GM21737 (cell line): Measurements from ENCODE around the gene TRPM2.
"Not testable (repeated sequence)": the region's sequence is repeated elsewhere in the genome, so short reads cannot be mapped to it uniquely, and the experiment has no call there.

Experiments used
- ATAC-seq: cut with Tn5 transposase; IDR thresholded peaks from one replicate; pipeline ENCODE4 v1.9.1; 2021; ENCODE audit warnings: mild to moderate bottlenecking, moderate library complexity; ENCODE audit not compliant: unreplicated experiment

The TRPM2 gene

DNA sequence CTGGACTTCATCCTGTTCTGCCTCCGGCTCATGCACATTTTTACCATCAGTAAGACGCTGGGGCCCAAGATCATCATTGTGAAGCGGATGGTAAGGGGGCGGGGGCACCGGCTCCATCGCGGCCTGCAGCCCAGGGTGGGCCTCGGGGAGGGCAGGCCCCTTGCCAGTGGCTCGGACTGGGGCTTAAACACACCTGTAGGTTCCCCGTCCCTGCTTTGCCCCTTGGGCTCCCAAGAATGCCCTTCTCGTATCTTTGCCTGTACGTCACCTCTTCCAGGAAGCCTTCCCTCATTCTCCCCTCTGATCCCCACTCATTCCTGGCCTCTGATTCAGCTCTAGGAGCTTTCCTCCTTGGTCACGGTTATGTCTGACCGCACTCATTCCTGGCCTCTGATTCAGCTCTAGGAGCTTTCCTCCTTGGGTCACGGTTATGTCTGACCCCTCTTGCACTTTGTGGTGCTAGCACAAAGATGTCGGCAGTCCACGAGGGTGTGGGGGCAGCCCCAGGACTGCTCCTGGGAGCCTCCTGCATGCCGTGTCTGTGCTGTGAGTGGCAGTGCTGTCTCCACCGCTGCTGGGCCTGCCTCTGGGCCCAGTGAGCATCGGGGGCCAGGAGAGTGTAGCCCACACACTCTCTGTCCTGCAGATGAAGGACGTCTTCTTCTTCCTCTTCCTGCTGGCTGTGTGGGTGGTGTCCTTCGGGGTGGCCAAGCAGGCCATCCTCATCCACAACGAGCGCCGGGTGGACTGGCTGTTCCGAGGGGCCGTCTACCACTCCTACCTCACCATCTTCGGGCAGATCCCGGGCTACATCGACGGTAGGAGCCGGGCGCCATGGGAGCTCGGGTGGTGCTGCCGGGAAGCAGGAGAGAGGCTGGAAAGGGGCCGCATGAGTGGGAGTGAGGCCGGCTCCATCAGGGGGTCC is 52.8 kb downstream of the TRPM2 start:
- ATAC-seq, result no peak

DNA sequence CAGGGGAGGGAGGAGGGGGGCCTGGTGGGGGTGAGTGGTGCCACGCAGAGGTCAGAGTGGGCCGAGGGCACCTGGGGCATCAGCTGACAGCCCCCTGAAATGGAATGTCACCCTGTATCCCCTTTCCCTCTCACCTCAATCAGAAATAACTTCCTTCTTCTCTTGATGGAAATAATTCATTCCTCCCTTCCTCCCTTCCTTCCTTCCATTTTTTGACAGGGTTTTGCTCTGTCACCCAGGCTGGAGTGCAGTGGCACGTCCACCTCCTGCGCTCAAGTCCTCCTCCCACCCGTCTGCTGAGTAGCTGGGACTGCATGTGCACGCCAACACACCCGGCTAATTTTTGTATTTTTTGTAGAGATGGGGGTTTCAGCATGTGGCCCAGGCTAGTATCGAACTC is 53.5 kb downstream of the TRPM2 start:
- ATAC-seq, result no peak

DNA sequence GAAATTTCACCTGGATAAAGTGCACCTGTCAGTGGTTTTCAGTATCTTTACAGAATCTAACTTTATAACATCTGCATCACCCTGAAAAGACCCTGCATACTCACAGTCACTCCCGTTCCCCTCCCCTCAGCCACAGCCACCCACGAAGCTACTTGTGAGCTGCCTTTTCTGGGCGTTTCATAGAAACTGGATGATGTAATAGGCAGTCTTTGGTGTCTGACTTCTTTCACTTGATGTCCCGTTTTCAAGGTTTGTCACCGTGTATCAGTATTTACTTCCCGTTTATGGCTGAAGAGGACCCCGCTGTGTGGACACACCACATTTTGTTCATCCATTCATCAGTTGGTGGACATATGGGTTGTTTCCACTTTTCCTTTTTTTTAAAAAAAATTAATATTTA is 54.1 kb downstream of the TRPM2 start:
- ATAC-seq, result no peak

DNA sequence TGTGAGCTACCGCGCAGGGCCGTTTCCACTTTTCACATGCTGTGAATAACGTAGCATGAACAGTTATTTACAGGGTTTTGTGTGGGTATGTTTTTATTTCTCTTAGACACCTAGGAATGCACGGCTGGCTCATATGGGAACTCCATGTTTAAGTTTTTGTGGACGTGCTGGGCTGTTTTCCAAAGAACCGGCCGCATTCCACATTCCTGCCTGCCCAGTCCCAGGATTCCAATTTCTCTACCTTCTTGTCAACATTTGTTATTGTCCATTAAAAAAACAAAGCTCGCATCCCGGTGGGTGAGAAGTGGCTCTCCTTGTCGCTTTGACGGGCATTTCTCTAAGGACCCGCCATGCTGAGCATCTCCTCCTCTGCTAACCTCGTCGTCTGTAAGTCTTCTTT is 54.8 kb downstream of the TRPM2 start:
- ATAC-seq, result no peak

DNA sequence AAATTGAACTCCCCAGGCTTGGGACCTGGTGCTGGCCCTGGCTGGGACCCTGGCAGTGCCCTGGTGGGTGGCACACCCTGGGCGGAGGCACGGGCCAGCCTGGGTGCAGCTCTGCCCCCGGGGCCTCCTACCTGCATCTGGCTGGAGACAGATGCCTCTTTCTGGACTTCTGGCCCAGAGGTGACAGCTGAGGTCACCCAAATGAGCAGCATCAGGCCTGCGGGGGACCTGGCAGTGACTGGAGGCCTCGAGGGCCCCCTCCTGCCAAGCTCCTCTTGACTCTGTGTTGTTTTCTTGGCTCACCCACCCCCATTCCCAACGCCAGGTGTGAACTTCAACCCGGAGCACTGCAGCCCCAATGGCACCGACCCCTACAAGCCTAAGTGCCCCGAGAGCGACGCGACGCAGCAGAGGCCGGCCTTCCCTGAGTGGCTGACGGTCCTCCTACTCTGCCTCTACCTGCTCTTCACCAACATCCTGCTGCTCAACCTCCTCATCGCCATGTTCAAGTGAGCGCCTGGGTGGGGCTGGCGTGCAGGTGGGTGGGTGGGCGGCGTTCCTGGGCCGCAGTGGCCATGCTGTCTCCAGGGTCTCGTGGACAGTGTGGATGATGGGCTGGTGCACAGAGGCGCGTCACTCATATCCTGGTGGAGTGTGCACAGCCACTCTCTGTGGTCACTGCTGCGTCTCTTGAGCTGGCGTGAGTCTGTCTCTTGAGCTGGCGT is 60.3 kb downstream of the TRPM2 start:
- no peak for ATAC-seq

DNA sequence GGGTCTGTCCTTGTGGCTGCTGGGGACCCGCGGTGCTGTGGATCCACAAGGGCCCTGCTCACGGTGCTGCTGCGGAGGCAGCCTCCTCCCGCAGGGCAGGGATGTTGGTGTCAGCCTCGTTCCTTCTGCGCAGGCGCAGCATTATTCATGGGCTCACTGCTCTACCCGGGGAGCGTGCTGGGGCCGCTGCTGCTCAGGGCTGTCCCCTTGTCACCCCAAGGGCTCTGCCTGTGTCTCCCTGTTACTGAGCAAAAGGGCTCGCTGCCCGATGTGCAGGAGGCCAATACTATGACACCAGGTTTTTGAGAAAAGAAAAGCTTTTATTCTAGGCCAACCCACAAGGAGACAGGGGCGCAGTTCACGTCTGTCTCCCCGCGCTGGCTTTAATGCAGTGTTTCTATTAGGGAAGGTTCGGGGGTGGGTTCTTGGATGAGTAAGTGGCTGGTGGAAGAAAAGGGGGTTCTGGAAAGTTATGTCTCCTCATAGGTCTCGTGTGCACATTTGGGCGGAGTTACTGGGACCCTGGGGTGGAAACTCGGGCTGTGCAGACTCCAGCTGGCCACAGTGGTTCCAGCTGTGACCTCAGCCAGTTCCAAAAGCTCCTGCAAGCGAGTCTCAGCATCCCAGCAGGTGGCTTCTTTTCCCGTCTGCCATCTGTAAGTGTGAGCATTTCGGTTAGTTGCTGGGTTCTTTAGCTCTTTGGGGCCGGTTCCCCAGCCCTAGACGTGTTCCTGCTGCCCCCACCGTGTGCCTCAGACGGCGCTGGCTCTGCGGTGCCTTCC is 61.1 kb downstream of the TRPM2 start:
- no peak for ATAC-seq

DNA sequence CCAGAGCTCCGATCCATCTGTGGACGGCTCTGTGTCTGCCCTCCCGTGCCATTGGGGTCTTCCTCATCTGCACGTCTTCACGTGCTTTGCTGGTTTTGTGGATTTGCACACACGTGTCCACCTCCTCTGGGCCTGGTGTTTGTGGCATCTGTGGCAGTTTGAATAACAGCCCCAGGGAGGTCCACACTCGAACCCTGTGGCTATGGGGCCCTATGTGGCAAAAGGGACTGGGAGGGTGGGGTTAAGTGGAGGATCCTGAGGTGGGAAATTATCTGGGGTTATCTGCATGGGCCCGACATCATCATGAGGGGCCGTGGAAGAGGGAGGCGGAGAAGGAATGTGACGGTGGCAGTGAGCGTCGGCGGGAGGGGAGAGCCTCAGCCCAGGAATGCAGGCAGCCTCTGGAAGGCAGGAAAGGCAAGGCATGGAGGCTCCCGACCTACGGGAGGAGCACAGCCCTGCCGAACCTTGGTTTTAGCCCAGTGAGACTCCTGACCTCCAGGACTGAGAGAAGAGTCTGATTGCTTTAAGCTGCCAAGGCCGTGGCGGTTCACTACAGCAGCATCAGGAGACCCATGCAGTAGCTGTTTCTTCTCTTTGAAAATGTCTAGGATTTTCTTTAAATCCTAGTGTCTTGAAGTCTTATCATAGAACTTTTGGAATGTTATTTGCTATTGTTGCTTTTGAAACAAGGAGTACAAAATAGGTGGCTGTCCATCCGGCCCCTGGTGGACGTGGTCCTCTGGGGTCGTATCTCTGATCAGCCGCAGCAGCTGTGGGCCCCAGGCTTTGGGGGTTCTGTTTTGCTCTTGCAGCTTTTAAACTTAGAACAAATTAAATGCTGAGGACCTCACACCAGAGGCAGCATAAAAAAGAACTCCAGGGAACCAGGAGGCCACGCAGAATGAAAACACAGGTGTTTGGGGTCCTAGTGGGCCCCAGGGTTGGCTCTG is 61.9 kb downstream of the TRPM2 start:
- ATAC-seq, result no peak

DNA sequence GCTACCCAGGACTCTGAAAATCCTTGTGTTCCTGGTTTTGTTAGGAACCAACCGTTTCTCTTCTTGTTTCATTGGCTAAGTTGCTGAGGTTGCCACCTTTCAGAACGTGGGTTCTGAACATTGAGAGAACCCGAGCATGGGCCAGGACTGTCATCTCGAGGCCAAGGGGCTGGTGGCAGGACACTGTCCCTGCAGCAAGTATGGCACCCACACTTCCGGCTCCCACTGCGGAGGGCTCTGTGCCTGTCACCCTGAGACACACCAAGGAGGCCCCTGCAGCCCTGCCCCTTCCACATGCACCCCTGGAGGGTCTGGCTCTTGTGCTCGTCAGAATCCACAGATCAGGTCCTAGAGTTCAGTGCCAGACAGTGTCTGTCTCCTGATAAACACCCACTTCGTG is 62.8 kb downstream of the TRPM2 start:
- ATAC-seq, result no peak

DNA sequence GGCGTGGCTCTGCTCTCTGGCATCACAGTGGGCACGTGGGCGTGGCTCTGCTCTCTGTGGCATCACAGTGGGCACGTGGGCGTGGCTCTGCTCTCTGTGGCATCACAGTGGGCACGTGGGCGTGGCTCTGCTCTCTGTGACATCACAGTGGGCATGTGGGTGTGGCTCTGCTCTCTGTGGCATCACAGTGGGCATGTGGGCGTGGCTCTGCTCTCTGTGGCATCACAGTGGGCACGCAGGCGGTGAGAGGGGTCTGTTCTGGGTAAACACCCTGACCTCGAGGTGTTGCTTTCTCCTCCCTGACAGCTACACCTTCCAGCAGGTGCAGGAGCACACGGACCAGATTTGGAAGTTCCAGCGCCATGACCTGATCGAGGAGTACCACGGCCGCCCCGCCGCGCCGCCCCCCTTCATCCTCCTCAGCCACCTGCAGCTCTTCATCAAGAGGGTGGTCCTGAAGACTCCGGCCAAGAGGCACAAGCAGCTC is 64.2 kb downstream of the TRPM2 start:
- ATAC-seq, result not testable (repeated sequence)

DNA sequence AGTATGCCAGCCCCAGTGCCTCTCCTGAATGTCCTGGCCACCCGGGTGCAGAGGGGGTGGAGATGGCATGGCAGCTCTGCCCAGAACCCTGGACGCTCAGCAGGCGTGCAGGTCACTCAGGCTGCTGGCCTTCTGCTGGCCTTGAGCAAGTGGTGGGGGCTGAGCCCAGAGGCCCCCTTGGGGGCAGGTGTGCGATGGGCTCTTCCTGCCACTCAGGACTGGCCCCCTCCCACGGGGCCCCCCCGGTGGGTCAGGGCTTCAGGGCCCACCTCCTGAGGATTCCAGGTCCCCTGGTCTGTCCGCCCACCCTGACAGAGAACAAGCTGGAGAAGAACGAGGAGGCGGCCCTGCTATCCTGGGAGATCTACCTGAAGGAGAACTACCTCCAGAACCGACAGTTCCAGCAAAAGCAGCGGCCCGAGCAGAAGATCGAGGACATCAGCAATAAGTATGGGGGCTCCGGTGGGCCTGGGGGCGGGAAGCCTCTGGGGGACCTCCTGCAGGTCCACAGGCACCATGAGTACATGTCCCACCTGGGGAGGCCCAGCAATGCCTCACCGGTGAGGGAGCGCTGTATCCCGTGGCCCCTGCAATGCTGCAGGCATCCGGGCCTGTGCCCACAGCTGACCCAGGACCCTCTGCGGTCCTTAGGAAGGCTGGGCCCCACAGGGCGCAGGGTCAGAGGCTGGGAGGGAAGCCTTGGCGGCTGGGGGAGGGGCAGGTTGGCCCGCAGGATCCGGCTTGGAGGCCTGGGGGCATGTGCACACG is 64.9 kb downstream of the TRPM2 start:
- no peak for ATAC-seq

DNA sequence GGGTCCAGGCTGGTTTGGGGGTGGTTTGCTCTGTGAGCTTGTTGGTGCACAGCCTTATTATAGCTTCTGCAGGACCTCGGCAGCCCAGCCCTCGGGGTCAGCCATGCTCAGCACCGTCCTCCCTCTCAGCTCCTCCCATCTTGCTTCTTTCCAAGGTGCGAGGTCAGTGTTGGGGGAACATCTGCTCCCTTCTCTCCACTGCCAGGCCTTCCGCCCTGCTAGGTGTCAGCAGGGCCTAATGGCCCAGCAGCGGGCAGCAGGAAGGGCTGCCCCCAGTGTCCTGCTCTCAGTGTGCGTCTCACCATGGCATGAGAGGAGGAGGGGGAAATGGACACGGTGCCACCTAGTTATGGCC is 65.4 kb downstream of the TRPM2 start:
- ATAC-seq, result no peak

DNA sequence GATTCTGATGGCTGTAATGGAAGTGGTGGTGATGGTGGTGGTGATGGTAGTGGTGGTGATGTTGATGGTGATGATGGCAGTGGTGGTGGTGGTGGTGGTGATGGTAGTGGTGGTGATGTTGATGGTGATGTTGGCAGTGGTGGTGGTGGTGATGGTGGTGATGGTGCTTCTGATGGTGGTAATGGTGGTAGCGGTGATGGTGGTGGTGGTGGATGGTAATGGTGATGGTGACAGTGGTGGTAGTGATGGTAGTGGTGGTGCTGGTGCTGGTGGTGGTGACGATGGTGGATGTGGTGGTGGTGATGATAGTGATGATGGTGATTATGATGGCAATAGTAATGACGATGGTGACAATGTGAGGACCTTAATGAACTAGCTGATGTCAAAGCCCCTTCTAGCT is 66.3 kb downstream of the TRPM2 start:
- ATAC-seq, result no peak

DNA sequence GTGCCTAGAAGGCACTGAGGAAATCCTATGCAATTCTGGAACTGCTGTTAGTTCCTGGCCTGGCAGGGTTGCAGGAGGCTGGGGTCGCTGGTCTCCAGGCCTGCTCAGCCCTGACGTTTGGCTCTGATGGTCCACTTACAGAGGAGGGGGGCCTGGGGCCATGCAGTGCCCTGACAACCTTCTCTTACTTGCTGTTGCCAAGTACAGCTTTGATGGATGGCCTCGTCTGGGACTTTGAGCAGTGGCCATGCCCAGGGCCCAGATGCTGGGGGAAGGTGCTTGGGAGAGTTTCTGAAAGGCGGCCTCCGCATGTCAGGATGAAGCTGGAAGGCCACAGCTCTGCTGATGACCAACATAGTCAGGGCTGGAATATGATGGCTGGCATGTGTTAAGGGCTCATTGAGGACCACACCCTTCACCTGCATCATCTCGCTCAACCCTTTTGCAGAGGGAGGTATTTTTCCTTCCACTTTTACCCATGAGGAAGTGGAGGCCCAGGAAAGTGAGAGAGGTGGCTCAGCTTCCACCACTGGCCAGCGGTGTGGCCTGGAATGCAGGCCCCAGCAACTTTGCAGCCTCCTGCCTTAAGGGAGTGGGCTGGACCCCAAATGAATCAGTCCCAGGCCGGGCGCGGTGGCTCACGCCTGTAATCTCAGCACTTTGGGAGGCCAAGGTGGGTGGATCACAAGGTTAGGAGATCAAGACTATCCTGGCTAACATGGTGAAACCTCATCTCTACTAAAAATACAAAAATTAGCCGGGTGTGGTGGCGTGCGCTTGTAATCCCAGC is 67.2 kb downstream of the TRPM2 start:
- ATAC-seq, result no peak

DNA sequence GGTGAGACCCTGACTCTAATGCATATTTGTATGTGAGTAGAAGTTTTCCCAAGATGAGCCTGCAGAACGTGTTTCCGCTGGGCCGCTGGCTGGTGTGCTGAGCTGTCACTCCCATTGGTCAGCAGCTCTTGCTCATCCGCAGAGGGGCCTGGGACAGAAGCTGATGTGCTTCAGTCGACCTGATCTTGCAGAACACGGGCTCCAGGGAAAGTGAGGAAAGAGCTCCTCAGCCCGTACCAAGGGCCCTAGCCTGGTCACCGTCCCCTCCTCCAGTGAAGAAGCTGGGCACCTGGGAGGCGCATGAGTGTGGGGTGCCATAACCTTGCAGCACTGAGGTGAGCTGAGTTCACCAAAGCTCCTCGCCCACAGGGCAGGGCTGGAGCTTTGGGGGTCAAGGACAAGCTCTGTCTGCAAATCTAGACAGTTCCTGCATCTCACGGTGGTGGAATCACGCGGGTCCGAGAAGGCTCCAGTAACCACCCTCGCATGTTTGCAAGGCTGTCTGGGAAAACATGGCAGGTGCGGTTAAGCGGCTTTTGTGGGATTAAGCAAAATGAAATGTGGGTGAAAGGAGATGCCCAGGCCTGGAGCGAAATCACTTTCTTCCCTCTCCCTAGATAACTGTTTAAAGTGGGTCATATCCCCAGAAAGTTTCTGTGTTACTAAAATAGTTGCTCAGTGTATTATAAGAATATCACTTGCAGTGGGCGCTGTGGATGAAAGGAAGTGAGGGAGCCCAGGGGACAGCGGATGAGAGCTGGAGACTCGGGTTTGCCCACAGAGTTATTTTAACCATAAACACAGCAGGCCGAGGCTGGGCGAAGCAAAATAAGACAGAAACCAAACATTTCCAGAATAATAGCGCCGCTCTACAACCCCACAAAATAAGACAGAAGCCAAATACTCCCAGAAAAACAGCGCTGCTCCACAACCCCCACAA is 68.8 kb downstream of the TRPM2 start:
- ATAC-seq, result no peak

DNA sequence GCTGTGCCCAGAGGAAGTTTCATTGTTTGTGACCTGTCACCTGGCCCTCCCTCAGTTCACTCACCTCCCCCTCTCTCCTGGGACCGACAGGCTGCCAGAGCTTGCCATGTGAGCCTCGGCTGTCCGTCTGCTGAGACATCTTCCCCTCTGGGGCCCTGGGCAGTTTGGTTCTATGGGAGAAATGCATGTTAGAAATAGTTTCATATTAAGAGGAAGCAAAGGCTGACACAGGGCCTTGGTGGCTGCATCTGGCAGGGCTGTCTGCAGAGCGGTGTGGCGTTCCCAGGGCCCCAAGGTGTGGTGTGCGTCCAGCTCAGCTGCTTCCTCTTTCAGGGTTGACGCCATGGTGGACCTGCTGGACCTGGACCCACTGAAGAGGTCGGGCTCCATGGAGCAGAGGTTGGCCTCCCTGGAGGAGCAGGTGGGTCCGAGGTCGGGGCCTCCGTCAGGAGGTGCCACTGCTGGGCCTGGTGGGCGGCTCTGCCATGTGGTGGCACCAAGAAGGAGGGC is 69.9 kb downstream of the TRPM2 start:
- peak; percentile 44 for ATAC-seq

DNA sequence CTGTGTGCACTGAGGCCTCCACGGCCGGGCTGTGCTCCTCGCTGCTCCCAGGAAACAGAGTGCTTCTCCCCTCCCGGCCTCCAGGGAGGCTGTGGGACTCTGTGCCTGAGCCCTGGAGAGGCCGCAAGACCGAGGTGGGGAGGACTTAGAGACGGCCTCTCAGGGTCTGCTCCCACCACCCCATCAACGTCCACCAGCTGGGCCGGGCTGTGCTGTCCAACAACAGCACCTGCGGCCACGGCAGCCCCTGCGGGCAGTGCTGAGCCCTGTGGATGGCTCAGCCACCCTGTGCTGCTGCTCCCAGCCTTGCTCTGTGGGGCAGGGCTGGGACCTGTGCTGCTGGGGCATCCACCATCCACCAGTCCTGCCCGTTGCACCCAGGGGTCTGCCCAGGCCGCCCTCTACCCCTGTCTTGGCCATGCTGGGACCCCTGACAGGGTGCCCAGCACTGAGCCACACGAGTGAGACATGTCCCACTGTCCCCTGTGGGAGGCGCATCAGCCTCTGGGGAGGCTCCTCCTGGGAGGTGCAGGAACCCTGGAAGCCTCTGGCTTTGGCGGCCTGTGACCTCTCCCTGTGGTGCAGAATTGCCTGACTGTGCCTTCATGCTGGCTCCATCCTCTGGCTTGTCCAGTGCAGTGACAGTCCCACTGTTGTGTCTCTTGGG is 70.7 kb downstream of the TRPM2 start:
- ATAC-seq, result no peak
